Neural progenitor cell (in vitro differentiated cells): ENCODE measurements around the gene ASB4.

ENCODE experiments used
- EZH2 ChIP-seq: fragments of 200-600 bp; sonication (generic); IDR thresholded peaks from 2 replicates; pipeline ENCODE4 v1.6.1; 2017; ENCODE audit warnings: antibody characterized with exemption, mild to moderate bottlenecking, moderate library complexity
- TF ChIP-seq, protein P1 (sequence below): fragments of 200-600 bp; sonication (generic); IDR thresholded peaks from 2 replicates; pipeline ENCODE4 v1.5.1; 2017; ENCODE audit warnings: antibody characterized with exemption, mild to moderate bottlenecking

DNA sequence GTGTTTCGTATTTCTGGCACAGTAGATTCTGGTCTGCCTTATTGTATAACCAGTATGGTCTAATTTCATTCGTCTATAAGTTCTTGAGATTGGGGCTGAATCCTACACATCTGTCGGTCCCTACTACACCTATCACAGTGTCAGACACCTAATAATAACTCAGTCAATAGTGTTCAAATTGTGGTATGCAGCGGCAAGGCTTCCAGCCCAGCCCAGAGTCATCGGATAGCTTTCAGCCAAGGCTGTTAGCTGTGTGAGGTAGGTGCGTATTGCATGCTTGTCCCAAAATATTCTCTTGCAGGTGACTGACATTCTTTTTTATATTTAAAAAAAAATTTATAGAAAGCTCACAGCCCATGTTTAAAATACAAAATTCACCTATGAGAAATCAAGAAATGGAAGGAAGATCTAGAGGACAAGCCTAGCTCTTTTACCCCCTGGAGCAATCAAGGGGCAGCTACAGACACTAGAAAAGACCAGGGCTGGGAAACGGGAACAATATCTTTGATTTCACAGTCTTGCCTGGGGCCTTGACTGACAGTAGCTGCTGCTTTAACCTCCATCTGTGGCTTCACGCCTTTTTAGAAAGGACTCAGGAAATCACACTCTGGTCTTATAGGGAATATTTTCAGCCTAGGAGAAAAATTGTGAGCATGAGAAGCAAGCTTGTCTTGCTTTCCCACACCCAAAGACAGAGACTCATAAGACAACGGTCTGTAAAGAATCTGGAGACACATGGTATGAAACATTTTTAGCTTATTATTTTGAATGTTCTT lies 9.5 kb upstream of the ASB4 start:
- TF ChIP-seq, protein P1, sequence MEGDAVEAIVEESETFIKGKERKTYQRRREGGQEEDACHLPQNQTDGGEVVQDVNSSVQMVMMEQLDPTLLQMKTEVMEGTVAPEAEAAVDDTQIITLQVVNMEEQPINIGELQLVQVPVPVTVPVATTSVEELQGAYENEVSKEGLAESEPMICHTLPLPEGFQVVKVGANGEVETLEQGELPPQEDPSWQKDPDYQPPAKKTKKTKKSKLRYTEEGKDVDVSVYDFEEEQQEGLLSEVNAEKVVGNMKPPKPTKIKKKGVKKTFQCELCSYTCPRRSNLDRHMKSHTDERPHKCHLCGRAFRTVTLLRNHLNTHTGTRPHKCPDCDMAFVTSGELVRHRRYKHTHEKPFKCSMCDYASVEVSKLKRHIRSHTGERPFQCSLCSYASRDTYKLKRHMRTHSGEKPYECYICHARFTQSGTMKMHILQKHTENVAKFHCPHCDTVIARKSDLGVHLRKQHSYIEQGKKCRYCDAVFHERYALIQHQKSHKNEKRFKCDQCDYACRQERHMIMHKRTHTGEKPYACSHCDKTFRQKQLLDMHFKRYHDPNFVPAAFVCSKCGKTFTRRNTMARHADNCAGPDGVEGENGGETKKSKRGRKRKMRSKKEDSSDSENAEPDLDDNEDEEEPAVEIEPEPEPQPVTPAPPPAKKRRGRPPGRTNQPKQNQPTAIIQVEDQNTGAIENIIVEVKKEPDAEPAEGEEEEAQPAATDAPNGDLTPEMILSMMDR = no peak
- TF ChIP-seq EZH2 = no peak
